ENCODE results near the gene UCK1.

DNA sequence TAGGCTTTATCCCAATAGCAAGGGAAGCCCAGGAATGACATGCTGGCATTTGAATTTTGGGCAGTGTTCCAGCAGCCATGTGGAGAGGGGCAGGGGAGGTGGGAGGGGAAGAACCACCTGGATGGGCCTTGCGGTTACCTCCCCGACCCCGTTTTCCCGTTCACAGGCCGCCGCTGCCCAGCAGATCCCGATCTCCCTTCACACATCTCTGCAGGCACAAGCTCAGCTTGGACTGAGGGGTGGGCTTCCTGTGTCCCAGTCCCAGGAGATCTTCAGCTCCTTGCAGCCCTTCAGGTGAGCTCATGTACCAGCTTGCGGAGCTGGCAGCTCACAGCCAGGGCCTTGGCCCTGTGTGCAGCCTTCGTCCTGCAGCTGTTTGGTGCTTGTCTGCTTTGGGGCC, 44.1 kb downstream of the UCK1 start:
- TF ChIP-seq, protein P1, sequence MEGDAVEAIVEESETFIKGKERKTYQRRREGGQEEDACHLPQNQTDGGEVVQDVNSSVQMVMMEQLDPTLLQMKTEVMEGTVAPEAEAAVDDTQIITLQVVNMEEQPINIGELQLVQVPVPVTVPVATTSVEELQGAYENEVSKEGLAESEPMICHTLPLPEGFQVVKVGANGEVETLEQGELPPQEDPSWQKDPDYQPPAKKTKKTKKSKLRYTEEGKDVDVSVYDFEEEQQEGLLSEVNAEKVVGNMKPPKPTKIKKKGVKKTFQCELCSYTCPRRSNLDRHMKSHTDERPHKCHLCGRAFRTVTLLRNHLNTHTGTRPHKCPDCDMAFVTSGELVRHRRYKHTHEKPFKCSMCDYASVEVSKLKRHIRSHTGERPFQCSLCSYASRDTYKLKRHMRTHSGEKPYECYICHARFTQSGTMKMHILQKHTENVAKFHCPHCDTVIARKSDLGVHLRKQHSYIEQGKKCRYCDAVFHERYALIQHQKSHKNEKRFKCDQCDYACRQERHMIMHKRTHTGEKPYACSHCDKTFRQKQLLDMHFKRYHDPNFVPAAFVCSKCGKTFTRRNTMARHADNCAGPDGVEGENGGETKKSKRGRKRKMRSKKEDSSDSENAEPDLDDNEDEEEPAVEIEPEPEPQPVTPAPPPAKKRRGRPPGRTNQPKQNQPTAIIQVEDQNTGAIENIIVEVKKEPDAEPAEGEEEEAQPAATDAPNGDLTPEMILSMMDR (IDR thresholded peaks at IDR 0.05; ENCODE audit: low read depth, low read length), result no peak
- no peak for TF ChIP-seq POLR2A (IDR thresholded peaks at IDR 0.05; ENCODE audit: extremely low read depth, insufficient read length)
